NCI-H748 (cell line): ENCODE data around the gene LTBR.
A peak's percentile ranks its signal among the peaks of the same experiment; 100 is the strongest.

Experiments used
- DNase-seq: peaks from one replicate; lab custom pipeline; 2025; ENCODE audit not compliant: unreplicated experiment; lab: John Stamatoyannopoulos, UW

LTBR gene

DNA sequence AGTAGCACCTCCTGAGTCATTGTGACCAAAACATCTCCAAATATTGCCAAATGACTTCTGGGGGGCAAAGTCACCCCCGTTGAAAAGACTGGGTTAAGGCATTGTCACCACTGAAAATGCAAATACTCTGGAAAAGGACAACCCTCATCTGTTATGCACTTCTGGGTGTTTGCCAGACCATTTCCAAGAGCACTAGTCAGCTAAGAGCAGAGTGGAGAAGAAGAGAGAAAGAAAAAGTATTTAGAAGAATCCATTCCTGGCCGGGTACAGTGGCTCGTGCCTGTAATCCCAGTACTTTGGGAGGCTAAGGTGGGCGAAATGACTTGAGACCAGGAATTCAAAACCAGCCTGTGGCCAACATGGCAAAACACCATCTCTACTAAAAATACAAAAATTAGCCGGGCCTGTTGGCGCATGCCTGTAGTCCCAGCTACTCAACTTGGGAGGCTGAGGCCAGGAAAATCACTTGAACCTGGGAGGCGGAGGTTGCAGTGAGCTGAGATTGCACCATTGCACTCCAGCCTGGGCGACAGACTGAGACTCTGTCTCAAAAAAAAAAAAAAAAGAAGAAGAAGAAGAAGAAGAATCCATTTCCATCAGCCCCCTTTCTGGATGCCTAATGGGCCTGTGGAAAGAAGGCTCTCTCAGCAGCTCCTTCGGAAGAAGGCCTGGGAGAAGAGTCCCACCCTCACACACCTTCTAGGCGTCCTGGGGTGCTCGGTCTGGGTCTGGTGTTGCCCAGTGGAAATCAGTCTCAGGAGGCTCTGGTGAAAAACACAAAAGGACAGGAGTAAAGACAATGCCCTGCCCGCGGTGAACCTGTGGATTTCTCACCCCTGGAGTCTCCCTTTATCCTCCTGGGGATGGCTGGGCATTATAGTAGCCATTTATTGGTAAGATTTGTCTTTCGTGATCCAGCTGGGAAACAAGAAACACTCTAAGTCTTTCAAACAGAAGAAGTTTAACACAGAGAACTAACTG, 3.5 kb upstream of the LTBR start:
- no peak for DNase-seq

- DNase-seq, result no peak
Observed at GRCh38 chr12:6382371-6382770, 1.6 kb upstream of the LTBR start.

DNA sequence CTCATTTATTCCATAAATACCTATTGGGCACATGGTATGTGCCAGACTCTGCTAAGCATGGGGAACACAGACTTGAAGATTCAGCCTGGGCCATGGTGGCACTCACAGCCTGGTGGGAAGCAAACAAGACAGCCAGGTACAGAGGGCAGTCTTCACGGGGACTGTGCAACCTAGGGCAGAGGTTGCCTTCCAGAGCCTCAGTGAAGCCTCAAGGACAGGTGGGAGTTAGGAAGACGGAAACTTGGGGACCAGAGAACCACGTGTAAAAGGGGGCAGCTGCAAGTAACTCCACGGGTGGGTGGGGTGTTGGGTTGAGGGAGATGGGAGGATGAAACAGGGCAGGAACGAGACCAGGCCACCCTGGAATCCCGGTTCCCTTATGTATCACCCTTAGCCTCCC, 980 bp upstream of the LTBR start:
- no peak for DNase-seq

DNA sequence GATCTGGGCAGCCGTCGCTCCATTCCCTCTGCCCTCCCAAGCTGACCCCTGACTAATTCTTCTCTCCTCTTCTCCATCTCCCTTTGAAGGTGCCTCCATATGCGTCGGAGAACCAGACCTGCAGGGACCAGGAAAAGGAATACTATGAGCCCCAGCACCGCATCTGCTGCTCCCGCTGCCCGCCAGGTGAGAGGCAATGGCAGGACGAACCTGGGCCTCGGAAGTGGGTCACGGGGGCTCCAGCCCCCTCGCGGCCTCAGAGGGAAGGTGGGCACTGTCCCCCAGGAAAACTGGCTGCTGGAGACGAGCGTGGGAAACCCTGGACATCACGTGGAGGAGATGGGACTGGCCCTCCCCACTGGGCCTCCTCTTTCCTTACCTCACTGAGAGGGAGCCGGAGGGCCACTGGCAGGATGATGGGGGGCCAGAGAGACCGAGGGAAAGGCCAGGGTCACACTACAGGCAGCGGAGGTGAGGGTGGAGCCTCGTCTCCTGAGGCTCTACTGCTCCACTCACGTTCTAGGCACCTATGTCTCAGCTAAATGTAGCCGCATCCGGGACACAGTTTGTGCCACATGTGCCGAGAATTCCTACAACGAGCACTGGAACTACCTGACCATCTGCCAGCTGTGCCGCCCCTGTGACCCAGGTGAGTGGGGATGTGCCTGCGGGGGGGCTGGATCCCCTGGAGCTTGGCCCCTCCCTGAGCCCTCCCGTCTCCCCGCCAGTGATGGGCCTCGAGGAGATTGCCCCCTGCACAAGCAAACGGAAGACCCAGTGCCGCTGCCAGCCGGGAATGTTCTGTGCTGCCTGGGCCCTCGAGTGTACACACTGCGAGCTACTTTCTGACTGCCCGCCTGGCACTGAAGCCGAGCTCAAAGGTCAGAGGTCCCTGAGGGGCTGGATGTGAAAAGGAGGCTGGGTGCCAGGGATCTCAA, 806 bp downstream of the LTBR start:
- no peak for DNase-seq

GRCh38 chr12:6386038-6386437, 2.1 kb downstream of the LTBR start:
- no peak for DNase-seq

DNA sequence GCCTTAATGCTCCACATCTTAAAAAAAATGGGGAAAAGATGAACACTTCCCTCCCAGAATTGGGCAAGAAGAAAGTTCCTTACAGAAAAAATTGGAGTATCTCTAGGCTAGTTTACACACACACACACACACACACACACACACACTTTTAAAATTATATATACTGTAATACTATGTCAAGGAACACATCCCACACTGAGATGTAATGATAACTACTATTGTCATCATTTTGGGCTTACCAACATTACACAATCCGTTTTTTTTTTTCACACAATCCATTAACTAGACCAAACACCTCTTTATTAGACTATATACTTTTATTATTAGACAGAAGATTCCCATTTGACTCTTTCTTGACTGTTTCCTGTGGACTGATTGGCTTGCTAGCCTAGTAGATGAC, 2.5 kb downstream of the LTBR start:
- DNase-seq, result no peak

GRCh38 chr12:6387541-6387940, 3.6 kb downstream of the LTBR start:
- DNase-seq, result no peak

DNA sequence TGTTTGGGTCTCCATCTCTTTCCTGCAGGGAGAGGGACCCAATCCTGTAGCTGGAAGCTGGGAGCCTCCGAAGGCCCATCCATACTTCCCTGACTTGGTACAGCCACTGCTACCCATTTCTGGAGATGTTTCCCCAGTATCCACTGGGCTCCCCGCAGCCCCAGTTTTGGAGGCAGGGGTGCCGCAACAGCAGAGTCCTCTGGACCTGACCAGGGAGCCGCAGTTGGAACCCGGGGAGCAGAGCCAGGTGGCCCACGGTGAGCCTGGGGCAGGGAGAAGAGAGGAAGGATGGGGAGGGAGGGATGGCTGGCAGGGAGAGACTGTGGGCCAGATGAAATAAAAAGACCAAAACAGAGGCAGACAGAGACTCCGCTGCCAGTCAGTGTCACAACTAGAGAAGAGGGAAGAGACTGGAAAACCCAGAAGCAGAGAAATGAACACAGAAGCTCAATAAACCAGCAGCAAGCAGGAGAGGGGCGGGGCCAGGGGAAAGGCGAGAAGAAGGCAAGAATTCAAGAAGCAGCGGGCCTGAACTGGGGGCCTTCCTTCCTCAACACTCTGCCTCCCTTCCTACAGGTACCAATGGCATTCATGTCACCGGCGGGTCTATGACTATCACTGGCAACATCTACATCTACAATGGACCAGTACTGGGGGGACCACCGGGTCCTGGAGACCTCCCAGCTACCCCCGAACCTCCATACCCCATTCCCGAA, 6.3 kb downstream of the LTBR start:
- DNase-seq, result no peak

- DNase-seq, result no peak
Observed at GRCh38 chr12:6391013-6391412, 7.1 kb downstream of the LTBR start.

GRCh38 chr12:6392504-6392903, 8.5 kb downstream of the LTBR start:
- DNase-seq, result no peak

DNA sequence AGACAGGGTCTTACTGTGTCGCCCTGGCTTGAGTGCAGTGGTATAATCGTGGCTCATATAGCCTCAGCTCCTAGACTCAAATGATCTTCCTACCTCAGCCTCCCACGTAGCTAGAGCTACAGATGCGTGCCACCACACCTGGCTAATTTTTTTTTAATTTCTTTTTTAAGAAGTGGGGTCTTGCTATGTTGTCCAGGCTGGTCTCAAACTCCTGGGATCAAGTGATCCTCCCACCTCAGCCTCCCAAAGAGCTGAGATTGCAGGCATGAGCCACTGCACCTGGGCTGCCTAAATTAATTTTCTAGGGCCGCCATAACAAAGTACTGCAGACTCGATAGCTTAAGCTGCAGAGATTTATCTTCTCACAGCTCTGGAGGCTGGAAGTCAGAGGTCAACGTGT, 9.1 kb downstream of the LTBR start:
- DNase-seq, result no peak

GRCh38 chr12:6394398-6394797, 10.4 kb downstream of the LTBR start:
- no peak for DNase-seq

DNA sequence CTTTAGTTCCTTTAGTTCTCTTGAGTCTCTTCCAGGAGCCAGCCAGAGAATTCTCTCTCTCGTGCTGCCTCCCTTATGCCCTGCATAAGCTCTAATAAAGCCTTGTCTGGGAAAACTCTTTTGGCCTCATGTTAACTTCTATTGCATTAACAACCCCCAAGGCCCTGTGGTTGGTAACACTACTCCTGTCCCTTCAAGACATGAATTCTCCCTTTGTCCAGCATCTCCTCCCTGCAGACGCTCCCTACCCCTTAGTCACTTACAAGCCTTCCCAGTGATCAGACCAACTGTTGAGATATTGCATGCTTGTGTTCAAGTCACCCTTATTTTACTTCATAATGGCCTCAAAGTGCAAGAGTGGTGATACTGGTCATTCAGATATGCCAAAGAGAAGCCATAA, 12.1 kb downstream of the LTBR start:
- DNase-seq, result no peak

GRCh38 chr12:6399884-6400644, 16.1 kb downstream of the LTBR start:
- no peak for DNase-seq

DNA sequence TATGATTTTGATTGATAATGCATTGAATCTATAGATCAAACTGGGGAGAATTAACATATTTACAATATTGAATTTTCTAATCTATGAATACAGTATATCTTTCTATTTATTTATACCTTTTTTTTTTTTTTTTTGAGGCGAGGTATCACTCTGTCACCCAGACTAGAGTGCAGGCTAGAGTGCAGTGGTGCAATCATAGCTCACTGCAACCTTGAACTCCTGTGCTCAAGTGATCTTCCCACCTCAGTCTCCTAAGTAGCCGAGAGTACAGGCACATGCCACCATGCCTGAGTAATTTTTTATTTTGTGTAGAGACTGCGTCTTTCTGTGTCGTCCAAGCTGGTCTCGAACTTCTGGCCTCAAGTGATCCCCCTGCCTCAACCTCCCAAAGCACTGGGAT, 20.4 kb downstream of the LTBR start:
- no peak for DNase-seq

- no peak for DNase-seq
Observed at GRCh38 chr12:6405963-6406362, 22.0 kb downstream of the LTBR start.

DNA sequence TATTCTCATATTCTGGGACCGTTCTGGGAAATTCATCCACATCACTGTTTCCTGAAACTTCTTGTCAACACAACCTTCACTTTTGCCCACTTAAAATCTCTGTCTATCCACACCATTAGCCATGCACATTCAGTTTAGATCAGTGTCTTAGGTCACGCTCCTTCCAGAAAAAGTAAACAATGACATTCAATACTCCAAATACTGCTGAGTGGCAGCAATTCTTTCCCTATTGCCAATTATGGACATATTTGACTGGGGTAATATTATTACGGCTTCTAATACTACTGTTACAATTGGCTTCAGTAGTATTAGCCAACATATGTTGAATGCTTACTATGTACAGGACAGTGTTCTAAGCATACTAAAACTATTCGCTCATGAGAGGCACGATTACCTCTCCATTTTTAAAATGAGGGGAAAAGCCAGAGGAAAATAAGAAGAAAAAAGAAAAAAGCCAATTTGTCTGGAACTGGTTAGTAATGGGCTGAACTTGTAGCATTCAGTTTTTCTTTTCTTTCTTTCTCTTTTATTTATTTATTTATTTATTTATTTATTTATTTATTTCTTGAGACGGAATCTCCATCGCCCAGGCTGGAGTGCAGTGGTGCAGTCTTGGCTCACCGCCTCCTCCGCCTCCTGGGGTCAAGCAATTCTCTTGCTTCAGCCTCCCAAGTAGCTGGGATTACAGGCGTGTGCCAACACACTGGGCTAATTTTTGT, 23.4 kb downstream of the LTBR start:
- DNase-seq, result peak; percentile 58

GRCh38 chr12:6416596-6416995, 32.6 kb downstream of the LTBR start:
- no peak for DNase-seq

DNA sequence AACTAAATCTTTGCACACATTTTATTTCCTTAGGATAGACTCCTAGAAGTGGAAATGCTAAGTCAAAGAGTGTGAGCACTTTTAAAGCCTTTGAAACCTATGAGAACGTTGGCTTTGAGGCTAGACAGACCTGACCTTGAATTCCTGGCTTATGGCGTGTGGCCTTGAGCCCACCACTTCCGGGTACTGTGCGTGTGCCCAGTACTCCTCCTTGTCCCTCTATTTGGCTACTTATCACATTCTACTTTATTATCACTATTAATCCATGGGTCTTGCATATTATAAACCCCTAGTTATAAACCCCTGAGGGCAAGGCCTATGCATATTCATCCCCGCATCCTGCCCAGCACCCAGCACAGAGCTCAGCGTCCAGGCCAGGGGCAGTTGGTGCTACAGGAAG, 34.8 kb downstream of the LTBR start:
- no peak for DNase-seq

- no peak for DNase-seq
Observed at GRCh38 chr12:6420364-6420763, 36.4 kb downstream of the LTBR start.
